Neuron (in vitro differentiated cells): ENCODE results near the gene ZFAND2A.
"Not testable (repeated sequence)": the region's sequence is repeated elsewhere in the genome, so short reads cannot be mapped to it uniquely, and the experiment has no call there.

ENCODE experiments used
- H2AFZ ChIP-seq: one replicate; pipeline ENCODE4 v1.6.1; 2013; ENCODE audit warnings: low read depth, mild to moderate bottlenecking, inconsistent platforms, low read length, moderate library complexity
- H3K27me3 ChIP-seq: one replicate; pipeline ENCODE4 v1.6.1; 2013; ENCODE audit warnings: low read length; ENCODE audit not compliant: insufficient read depth
- H3K36me3 ChIP-seq: one replicate; pipeline ENCODE4 v1.6.1; 2013; ENCODE audit warnings: low read length; ENCODE audit not compliant: insufficient read depth
- H3K4me1 ChIP-seq: one replicate; pipeline ENCODE4 v1.6.1; 2013; ENCODE audit warnings: low read length; ENCODE audit not compliant: insufficient read depth
- H3K4me3 ChIP-seq: 2 replicates; pipeline ENCODE4 v1.5.1; 2013; ENCODE audit warnings: mild to moderate bottlenecking, low read length, moderate library complexity
- H3K9me3 ChIP-seq: one replicate; pipeline ENCODE4 v1.6.1; 2013; ENCODE audit warnings: low read length

The ZFAND2A gene

DNA sequence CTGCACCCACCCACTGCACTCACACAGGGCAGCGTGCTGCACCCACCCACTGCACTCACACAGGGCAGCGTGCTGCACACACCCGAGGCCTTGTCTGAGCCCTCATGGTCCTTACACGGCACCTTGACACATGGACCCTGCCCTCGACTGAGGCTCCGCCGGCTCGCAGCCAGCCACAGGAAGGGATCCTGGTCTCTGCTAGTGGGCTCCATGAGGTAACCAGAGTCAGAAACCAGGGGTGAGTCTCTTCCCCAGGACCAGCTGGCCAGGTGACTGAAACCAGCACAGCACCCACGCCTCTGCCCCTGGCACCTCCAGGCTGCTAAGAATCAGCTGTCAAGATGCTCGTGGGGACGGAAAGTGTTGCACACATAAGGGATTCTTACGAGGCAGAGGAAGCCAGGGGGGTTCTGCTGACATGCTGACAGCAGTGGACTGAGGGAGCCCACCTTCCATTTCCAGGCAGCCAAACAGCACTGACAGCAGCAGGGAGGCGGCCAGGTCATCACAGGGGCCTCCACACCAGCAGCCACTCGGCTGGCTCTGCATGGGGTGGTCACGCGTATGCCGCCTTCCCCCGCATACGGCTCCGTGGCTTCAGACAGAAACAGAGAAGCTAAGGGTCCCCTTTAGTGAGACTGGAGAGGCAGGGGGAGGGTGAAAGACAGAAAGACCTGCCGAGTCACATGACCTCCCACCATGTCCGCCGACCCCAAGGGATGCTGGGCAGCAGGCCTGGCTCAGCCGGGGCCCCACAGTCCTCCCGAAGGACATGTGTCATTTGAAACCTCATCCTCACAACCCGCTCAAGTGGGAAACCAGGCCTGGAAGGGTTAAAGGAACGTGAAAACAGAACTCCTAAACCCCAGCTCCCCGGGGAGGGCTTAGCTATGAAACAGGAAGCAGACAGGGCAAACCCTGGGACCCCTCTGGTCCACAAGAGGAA is 37.8 kb downstream of the ZFAND2A start:
- Histone ChIP-seq H3K4me1 (peaks cover 9% of the 10 kb centered on the region), H3K27me3 (no peaks in the 10 kb centered on the region), H3K36me3 (peaks cover 19% of the 10 kb centered on the region), H3K9me3 (no peaks in the 10 kb centered on the region), H2AFZ (no peak overlapping the region), H3K4me3 (no peak overlapping the region)

GRCh38 chr7:1121476-1121875 is 38.5 kb downstream of the ZFAND2A start:
- Histone ChIP-seq H3K9me3 (no peaks in the 10 kb centered on the region), H3K4me1 (peaks cover 9% of the 10 kb centered on the region), H2AFZ (no peak overlapping the region), H3K27me3 (no peaks in the 10 kb centered on the region), H3K36me3 (peaks cover 13% of the 10 kb centered on the region), H3K4me3 (no peak overlapping the region)

GRCh38 chr7:1120791-1121190 is 39.2 kb downstream of the ZFAND2A start:
- Histone ChIP-seq H3K4me3 (no peak overlapping the region), H2AFZ (no peak overlapping the region), H3K9me3 (no peaks in the 10 kb centered on the region), H3K36me3 (peaks cover 10% of the 10 kb centered on the region), H3K4me1 (peaks cover 9% of the 10 kb centered on the region), H3K27me3 (no peaks in the 10 kb centered on the region)

- peaks cover 9% of the 10 kb centered on the region for H3K4me1 ChIP-seq
- H3K36me3 ChIP-seq: no peaks in the 10 kb centered on the region
Measured at GRCh38 chr7:1119201-1119600, 40.8 kb downstream of the ZFAND2A start.

GRCh38 chr7:1117321-1117928 is 42.6 kb downstream of the ZFAND2A start:
- Histone ChIP-seq H3K4me3 (no peak overlapping the region), H3K9me3 (no peaks in the 10 kb centered on the region), H3K4me1 (peaks cover 6% of the 10 kb centered on the region), H3K27me3 (no peaks in the 10 kb centered on the region), H2AFZ (no peak overlapping the region), H3K36me3 (peaks cover 5% of the 10 kb centered on the region)

More at GRCh38 chr7:1119201-1119600, 40.8 kb downstream of the ZFAND2A start:
- no peak overlapping the region for H3K4me3 ChIP-seq
- no peaks in the 10 kb centered on the region for H3K27me3 ChIP-seq
- H2AFZ ChIP-seq: no peak overlapping the region
- no peaks in the 10 kb centered on the region for H3K9me3 ChIP-seq

GRCh38 chr7:1116383-1117008 is 43.5 kb downstream of the ZFAND2A start:
- H3K9me3 ChIP-seq, H3K27me3 ChIP-seq, H2AFZ ChIP-seq, H3K4me1 ChIP-seq, H3K4me3 ChIP-seq, H3K36me3 ChIP-seq: not testable (repeated sequence)

DNA sequence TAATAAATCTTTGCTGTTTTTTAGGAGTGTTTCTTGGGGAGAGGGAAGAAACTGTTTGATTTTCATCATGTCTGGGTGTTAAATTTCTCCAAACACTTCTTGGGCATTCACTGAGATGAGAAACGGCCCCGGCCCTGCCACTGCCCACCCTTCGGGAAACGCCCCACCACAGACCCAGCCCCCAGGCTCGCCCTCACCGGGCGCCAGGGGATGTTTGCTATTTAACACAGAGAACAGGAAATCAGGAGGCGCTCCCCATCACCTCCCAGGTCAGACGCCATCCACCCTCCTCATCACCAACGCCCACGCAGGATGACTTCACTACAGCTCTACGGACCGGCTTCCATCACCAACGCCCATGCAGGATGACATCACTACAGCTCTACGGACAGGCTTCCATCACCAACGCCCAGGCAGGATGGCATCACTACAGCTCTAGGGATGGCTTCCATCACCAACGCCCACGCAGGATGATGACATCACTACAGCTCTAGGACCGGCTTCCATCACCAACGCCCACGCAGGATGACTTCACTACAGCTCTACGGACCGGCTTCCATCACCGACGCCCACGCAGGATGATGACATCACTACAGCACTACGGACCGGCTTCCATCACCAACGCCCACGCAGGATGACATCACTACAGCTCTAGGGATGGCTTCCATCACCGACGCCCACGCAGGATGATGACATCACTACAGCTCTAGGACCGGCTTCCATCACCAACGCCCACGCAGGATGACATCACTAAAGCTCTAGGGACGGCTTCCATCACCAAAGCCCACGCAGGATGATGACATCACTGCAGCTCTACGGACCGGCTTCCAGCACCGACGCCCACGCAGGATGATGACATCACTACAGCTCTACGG is 44.6 kb downstream of the ZFAND2A start:
- not testable (repeated sequence) for H3K27me3 ChIP-seq, H3K9me3 ChIP-seq, H3K4me3 ChIP-seq, H3K4me1 ChIP-seq, H3K36me3 ChIP-seq, H2AFZ ChIP-seq

DNA sequence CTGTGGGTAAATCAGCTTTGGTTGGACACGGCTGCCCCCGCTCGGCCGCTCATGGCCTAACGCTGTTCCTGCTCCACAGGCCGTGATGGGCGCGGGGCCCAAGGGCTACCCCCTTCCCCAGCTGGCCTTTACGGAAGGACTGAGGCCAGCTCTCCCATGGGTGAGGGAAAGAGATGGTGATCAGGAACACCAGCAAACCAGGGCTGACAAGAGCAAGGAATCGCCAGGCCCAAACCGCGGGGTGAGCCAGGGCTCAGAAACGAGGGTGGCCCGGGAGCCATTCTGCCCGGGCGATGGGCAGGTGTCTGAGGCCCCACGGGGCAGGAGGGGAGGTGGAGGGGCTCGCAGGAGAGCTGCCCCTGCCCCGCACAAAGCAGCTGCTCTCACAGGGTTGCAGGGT is 45.5 kb downstream of the ZFAND2A start:
- H3K36me3 ChIP-seq: peaks cover 5% of the 10 kb centered on the region
- H2AFZ ChIP-seq: no peak overlapping the region
- H3K4me3 ChIP-seq: no peak overlapping the region
- no peaks in the 10 kb centered on the region for H3K4me1 ChIP-seq
- no peaks in the 10 kb centered on the region for H3K9me3 ChIP-seq
- H3K27me3 ChIP-seq: no peaks in the 10 kb centered on the region

DNA sequence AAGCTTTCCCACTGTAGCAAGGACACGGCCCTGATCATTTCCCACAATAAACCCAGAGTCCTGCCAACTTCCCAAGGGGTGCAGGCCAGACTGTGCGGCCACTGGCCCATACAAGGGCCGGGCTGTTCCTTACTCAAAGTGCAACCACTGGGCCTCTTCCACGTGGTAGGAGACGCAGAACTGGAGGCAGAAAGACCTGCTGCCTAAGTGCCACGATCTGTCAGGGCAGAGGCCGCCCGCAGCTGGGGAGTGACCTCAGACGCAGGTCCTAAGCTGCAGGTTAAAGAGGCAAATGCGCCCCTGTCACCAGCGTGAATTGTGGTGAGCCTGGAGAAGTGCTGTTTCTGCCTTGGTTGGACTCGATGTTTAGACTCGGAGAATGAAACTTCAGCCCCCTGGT is 45.9 kb downstream of the ZFAND2A start:
- no peaks in the 10 kb centered on the region for H3K4me1 ChIP-seq
- H3K9me3 ChIP-seq: no peaks in the 10 kb centered on the region
- no peak overlapping the region for H2AFZ ChIP-seq
- no peak overlapping the region for H3K4me3 ChIP-seq
- H3K36me3 ChIP-seq: peaks cover 5% of the 10 kb centered on the region
- no peaks in the 10 kb centered on the region for H3K27me3 ChIP-seq

- H3K4me1 ChIP-seq: no peaks in the 10 kb centered on the region
- H3K4me3 ChIP-seq: no peak overlapping the region
- H3K9me3 ChIP-seq: no peaks in the 10 kb centered on the region
- no peaks in the 10 kb centered on the region for H3K27me3 ChIP-seq
- peaks cover 5% of the 10 kb centered on the region for H3K36me3 ChIP-seq
- no peak overlapping the region for H2AFZ ChIP-seq
Measured at GRCh38 chr7:1113548-1113885, 46.5 kb downstream of the ZFAND2A start.

DNA sequence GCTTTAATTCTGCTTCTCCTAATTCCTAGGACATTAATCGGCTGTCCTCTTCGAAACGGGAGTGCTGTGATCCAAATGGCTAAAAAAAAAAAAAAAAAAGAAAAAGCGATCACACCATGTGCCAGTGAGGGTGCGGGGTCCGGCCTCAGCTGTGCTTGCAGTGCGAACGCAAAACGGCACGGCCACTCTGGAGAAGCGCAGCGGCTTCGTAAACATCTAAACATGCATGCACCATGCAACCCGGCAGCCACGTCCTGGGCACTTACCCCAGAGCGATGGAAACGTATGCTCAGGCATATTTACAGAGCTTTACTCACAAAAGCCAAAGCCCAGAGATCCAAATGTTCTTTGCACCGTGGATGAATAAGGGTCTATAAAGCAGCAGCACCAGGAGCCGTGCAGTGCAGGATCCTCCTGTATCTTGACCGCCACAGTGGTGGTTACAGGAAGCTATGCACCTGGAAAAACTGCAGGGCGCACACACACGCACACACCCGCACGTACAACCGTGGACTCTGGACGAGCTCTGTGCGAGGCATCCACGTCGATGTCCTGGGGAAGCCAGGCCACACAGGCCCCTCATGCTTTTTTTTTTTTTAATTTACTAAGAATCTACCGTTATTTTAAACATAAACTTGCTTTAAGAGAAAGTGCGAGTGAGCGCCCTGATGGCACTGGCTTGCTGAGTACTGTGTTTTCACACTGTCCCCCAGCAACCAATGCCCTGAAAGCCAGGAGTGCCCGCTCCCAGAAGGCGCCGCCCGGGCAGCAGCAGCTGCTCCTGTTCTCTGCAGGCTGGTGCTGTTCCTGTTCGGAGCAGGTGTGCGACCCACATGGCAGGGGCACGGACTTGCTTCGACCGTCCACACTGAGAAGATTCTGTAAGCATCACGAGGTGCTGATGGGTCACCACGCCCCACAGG is 47.1 kb downstream of the ZFAND2A start:
- H3K4me3 ChIP-seq: no peak overlapping the region

DNA sequence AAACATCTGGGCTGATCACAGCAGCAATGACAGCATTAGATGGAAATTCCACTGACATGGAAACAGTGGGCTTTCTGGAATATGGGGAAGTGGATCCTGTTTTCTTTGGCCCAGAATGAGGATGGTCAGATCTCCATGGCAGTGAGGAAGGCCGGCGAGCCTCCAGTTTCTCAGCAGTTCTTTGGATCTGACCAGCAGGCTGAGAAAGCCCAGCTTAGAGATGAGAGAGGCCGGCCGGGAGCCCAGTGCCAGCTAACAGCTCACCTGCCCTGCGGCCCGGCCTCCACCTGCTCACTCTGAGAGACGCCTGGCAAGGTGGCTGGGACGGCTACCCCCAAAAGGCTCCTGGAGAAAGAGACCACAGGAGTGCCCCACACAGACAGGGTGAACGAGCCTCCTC is 47.9 kb downstream of the ZFAND2A start:
- Histone ChIP-seq H3K4me3 (no peak overlapping the region), H3K27me3 (no peaks in the 10 kb centered on the region), H3K9me3 (no peaks in the 10 kb centered on the region), H2AFZ (no peak overlapping the region), H3K4me1 (no peaks in the 10 kb centered on the region), H3K36me3 (peaks cover 5% of the 10 kb centered on the region)

More for the DNA sequence above, 47.1 kb downstream of the ZFAND2A start:
- no peaks in the 10 kb centered on the region for H3K4me1 ChIP-seq
- H3K27me3 ChIP-seq: no peaks in the 10 kb centered on the region
- no peak overlapping the region for H2AFZ ChIP-seq
- H3K9me3 ChIP-seq: no peaks in the 10 kb centered on the region
- peaks cover 5% of the 10 kb centered on the region for H3K36me3 ChIP-seq
